ENCODE results near the gene CDK5R2.

CDK5R2 gene

DNA sequence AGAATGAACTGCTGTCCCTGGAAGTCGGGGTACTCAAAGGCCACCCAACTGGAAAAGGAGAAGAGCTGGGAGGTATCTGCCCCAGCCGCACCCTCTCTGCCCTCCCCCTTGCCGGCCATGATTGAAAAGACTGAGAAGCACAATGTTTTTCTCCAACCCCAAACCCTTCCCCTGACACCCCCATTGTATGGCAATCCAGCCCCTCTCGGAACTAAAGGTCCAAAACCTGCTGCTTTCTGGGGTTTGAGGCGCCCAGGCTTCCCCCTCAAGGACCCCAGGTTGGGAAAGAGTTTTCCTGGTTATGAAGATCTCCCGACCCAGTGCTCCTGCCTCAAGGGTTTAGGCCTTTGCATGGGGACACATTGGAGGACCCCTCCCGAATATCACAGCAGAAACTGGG lies 32.7 kb downstream of the CDK5R2 start:
- DNase-seq (ENCODE audit: low spot score): no peak
- in situ Hi-C loops (cut with MboI; ENCODE audit: low sequenced_read_pairs, unreplicated experiment): no loop called here
- no peak for TF ChIP-seq CTCF (IDR thresholded peaks at IDR 0.05; ENCODE audit: borderline replicate concordance, control extremely low read depth, extremely low read depth, insufficient read depth, missing control alignments)

DNA sequence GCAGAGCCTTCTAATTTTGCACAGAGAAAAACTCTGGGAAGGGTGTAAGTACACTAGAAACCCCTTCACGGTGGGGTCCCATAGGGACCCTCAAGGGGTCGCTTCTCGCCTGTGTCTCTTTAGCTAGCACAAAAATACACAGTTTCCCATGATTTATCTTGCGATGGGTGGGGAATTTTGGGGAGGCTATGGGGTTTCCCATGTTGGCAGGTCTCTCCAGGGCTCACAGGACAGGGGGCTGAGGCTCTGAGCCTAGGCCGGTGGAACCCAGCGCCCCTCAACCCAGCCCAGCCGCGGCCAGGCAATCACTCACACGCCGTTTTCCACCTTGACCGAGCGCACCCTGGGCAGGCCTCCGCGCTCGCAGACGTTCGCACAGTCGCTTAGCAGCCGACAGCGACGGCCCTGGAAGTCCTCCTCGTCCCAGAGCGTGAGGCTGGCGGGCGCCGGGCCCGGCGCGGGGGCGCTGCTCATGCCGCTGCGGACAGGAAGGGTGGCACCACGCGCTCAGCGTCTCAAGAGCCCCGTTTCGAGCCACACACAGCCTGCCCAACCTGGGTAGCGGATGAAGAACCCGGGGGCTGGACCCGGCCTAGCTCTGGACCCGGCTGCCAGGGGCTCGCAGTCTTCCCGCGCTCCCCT lies 33.4 kb downstream of the CDK5R2 start:
- in situ Hi-C loops (cut with MboI; ENCODE audit: low sequenced_read_pairs, unreplicated experiment): no loop called here
- no peak for DNase-seq (ENCODE audit: low spot score)
- no peak for TF ChIP-seq CTCF (IDR thresholded peaks at IDR 0.05; ENCODE audit: borderline replicate concordance, control extremely low read depth, extremely low read depth, insufficient read depth, missing control alignments)

GRCh38 chr2:218993345-218994315 lies 34.2 kb downstream of the CDK5R2 start, which contains the start of gene CRYBA2:
Gene CRYBA2, minus strand, starts transcription at chr2:218993422. Its CDS starts 246 bp downstream, at chr2:218993176.
- no peak for DNase-seq (ENCODE audit: low spot score)
- in situ Hi-C loops (cut with MboI; ENCODE audit: low sequenced_read_pairs, unreplicated experiment): no loop called here
- TF ChIP-seq CTCF (IDR thresholded peaks at IDR 0.05; ENCODE audit: borderline replicate concordance, control extremely low read depth, extremely low read depth, insufficient read depth, missing control alignments): peak; percentile 0

DNA sequence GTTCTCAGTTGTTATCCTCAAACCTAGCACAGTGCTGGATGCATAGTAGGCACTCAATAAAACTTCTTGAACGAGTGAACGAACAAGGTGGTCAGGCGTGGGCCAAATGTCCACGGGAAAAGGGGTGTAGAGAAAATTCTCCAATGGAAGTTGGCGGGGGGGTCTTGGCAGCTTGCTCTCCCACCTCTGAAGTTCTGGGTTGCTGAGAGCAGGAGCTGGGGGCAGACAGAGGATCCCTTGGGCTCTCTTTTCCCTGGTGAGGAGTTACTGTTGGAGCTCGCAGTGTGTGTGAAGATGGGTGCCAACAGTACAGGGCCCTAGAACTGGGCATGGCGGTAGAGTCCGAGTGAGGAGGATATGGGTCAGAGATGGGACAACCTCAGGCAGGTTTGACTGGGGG lies 36.1 kb downstream of the CDK5R2 start:
- no peak for TF ChIP-seq CTCF (IDR thresholded peaks at IDR 0.05; ENCODE audit: borderline replicate concordance, control extremely low read depth, extremely low read depth, insufficient read depth, missing control alignments)
- in situ Hi-C loops (cut with MboI; ENCODE audit: low sequenced_read_pairs, unreplicated experiment): no loop called here
- DNase-seq (ENCODE audit: low spot score): no peak

DNA sequence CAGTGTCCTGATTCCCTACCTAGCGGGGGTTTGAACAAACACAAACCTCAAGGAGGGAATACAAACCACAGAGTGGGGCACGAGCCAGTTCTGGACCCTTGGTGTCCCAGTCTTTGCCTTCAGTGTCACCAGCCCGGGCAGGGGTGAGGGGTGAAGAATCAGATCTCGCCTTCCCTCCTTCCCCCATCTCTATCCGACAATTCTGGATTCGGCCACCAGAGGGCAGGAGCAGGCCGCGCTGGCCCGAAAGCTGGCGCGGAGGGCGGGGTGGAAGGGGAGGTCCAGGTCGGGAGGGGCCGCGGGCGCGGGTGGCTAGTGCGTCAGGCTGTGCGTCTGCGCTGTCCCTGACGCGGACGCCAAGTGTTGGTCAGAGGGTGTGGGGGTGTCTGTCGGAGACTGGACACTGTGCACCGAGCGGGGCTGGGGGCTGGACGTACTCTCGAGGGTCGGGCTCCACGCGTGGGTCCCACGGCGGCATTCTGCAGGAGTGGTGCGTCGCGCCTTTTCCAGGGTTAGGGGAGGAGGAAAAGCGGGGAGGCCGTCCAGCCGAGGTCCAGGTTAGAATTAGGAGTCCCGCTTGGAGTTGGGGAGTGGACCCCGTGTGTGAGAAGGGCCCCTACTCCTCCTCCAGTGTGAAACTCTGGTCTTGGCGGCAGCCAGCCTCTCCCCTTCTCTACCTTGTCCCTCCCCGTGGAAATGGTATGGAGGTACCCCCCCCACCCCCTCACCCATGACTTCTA lies 36.7 kb downstream of the CDK5R2 start:
- TF ChIP-seq CTCF (IDR thresholded peaks at IDR 0.05; ENCODE audit: borderline replicate concordance, control extremely low read depth, extremely low read depth, insufficient read depth, missing control alignments): peak; percentile 93
- in situ Hi-C loops (cut with MboI; ENCODE audit: low sequenced_read_pairs, unreplicated experiment): no loop called here
- peak; percentile 93 for DNase-seq (ENCODE audit: low spot score)

DNA sequence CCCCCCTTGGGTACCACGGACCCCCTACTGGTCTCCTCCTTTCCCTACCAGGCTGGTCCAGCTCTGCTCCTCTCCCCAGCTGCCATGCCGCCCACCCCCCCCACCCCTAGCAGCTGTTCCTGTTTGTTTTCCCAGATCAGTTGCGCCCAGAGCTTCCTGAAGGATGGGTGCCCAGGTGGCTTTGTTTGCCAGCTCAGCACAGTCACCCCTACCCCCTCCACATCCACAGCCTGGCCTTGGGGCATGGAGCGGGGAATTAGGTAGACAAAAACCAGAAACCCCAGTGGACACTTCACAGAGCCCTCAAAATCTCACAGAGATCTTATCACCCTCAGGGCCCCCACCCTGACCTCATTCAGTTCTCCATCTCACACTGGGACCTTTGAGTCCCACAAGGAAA lies 37.5 kb downstream of the CDK5R2 start:
- TF ChIP-seq CTCF (IDR thresholded peaks at IDR 0.05; ENCODE audit: borderline replicate concordance, control extremely low read depth, extremely low read depth, insufficient read depth, missing control alignments): no peak
- in situ Hi-C loops (cut with MboI; ENCODE audit: low sequenced_read_pairs, unreplicated experiment): no loop called here
- DNase-seq (ENCODE audit: low spot score): no peak

Measured in GM13976 (cell line).